H1 (cell line): ENCODE data around the gene THAP4.

Experiments used
- ASH2L ChIP-seq: fragments of 200-600, 300-600 bp; sonication (generic); IDR thresholded peaks from one replicate; pipeline ENCODE4 v1.7.1; 2017; ENCODE audit warnings: low read length
- BRCA1 ChIP-seq: IDR thresholded peaks from 2 replicates; pipeline ENCODE4 v1.6.1; 2012; ENCODE audit warnings: low read depth, low read length, improper control_type of control experiment
- CREB1 ChIP-seq: IDR thresholded peaks from 2 replicates; pipeline ENCODE4 v1.6.1; 2012; ENCODE audit warnings: inconsistent platforms
- EP300 ChIP-seq, 2 experiments: IDR thresholded peaks; 1 replicate in 1 of 2; 2 replicates in 1 of 2; pipeline ENCODE4 v1.6.1; 2011 to 2012; ENCODE audit warnings: low read depth in 2 of 2, low read length in 2 of 2, mild to moderate bottlenecking in 2 of 2, borderline replicate concordance in 1 of 2, inconsistent platforms in 1 of 2, moderate library complexity in 1 of 2
- EZH2 ChIP-seq: fragments of 200-600 bp; sonication (generic); IDR thresholded peaks from 2 replicates; pipeline ENCODE4 v1.7.1; 2012; ENCODE audit warnings: low read depth, mild to moderate bottlenecking, moderate library complexity, low read length, inconsistent platforms; ENCODE audit not compliant: severe bottlenecking
- HDAC6 ChIP-seq: IDR thresholded peaks from one replicate; pipeline ENCODE4 v1.7.1; 2012; ENCODE audit warnings: low read depth, mild to moderate bottlenecking, inconsistent platforms, low read length, moderate library complexity
- JUN ChIP-seq: IDR thresholded peaks from 2 replicates; pipeline ENCODE4 v1.6.1; 2011; ENCODE audit warnings: low read depth, mild to moderate bottlenecking, improper control_type of control experiment, low read length
- NANOG ChIP-seq: IDR thresholded peaks from 2 replicates; pipeline ENCODE4 v1.6.1; 2011; ENCODE audit warnings: low read length, low read depth, mild to moderate bottlenecking, inconsistent platforms; ENCODE audit not compliant: insufficient read depth, poor library complexity, severe bottlenecking
- POLR2A ChIP-seq, 2 experiments: IDR thresholded peaks; 1 replicate in 1 of 2; 2 replicates in 1 of 2; pipeline ENCODE4 v1.6.1; 2011; ENCODE audit warnings: low read depth in 2 of 2, low read length in 2 of 2, mild to moderate bottlenecking in 2 of 2; ENCODE audit errors: control extremely low read depth in 1 of 2
- SIRT6 ChIP-seq: IDR thresholded peaks from one replicate; pipeline ENCODE4 v1.7.1; 2012; ENCODE audit warnings: low read length, inconsistent platforms
- TAF1 ChIP-seq: IDR thresholded peaks from 2 replicates; pipeline ENCODE4 v1.6.1; 2011; ENCODE audit warnings: mild to moderate bottlenecking, low read depth, low read length
- YY1 ChIP-seq: IDR thresholded peaks from 2 replicates; pipeline ENCODE4 v1.6.1; 2011; ENCODE audit warnings: low read depth, mild to moderate bottlenecking, low read length
- TF ChIP-seq, protein P1 (sequence below), 3 experiments: IDR thresholded peaks; 1 replicate in 2 of 3; 2 replicates in 1 of 3; pipeline versions ENCODE4 v1.5.1 to v1.6.1; 2011; ENCODE audit warnings: low read length in 3 of 3, mild to moderate bottlenecking in 3 of 3, inconsistent platforms in 2 of 3, low read depth in 1 of 3, moderate library complexity in 1 of 3; ENCODE audit not compliant: insufficient read depth in 1 of 3; ENCODE audit errors: control extremely low read depth in 1 of 3
- TF ChIP-seq, protein P2 (sequence below): IDR thresholded peaks from 2 replicates; pipeline ENCODE4 v1.6.1; 2012; ENCODE audit warnings: inconsistent platforms

DNA sequence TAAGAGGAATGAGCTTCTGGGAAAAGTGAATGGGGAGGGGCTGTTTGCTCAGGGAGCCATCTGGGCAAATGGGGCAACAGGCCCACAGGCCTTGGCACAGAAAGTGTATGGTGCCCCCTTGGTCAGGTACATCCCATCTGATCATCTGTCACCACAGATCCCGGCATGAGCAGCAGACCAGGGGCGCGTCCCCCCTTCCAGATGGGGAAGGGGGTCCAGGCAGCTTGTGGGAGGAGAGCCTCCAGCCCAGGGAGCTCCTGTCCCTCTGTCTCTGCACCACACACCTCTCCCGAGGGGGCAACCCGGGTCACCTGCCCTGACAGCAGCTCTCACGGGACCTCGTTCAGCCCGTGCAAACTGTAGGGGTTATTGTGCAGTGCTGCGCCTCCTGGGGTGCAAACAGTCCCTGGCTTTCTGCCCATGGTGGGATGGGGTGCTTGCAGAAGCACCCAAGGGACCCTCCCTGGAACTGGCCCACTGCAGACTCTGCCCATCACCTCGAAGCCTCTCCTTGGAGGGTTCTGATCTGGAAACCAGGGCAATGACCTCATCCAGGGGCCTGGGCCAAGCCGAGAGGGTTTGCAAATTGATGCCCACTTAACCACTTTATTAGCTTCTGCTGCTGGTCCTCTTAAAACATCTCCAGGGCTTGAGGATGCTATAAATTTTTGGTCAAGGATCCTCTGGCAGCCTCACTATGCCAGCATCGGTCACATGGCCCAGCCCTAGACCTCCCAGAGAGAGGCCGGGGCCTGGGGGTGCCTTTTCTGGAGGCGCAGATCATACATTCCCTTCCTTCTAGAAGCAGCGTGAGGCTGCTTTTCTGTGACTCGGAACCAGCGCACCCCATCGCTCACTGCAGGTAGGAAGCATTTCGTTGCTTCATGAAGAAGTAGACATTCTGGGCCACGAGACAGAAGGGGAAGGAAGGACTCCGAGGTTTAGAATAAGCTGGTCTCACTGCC lies 86.1 kb downstream of the THAP4 start:
- TF ChIP-seq HDAC6: no peak
- TF ChIP-seq, protein P1, sequence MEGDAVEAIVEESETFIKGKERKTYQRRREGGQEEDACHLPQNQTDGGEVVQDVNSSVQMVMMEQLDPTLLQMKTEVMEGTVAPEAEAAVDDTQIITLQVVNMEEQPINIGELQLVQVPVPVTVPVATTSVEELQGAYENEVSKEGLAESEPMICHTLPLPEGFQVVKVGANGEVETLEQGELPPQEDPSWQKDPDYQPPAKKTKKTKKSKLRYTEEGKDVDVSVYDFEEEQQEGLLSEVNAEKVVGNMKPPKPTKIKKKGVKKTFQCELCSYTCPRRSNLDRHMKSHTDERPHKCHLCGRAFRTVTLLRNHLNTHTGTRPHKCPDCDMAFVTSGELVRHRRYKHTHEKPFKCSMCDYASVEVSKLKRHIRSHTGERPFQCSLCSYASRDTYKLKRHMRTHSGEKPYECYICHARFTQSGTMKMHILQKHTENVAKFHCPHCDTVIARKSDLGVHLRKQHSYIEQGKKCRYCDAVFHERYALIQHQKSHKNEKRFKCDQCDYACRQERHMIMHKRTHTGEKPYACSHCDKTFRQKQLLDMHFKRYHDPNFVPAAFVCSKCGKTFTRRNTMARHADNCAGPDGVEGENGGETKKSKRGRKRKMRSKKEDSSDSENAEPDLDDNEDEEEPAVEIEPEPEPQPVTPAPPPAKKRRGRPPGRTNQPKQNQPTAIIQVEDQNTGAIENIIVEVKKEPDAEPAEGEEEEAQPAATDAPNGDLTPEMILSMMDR (IDR thresholded peaks at IDR 0.05; ENCODE audit: control extremely low read depth in 1 of 3, insufficient read depth in 1 of 3, low read depth in 1 of 3, low read length in 3 of 3): no peak
- no peak for TF ChIP-seq YY1
- no peak for TF ChIP-seq EZH2
- TF ChIP-seq JUN: no peak
- TF ChIP-seq SIRT6: no peak
- TF ChIP-seq, protein P2, sequence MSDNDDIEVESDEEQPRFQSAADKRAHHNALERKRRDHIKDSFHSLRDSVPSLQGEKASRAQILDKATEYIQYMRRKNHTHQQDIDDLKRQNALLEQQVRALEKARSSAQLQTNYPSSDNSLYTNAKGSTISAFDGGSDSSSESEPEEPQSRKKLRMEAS: no peak
- no peak for TF ChIP-seq POLR2A (IDR thresholded peaks at IDR 0.05; ENCODE audit: control extremely low read depth in 1 of 2, low read depth in 2 of 2, low read length in 2 of 2)
- no peak for TF ChIP-seq ASH2L
- TF ChIP-seq CREB1: no peak
- no peak for TF ChIP-seq EP300 (IDR thresholded peaks at IDR 0.05; ENCODE audit: borderline replicate concordance in 1 of 2, low read depth in 2 of 2, low read length in 2 of 2)
- no peak for TF ChIP-seq NANOG
- no peak for TF ChIP-seq BRCA1
- TF ChIP-seq TAF1: no peak
